Small intestine (tissue), 16 donors: ENCODE data around the gene OR2M5. TPM values are rescaled to one million over a fixed set of nuclear protein-coding genes. Genes with fewer than 3 reads are reported as not detected.

ENCODE experiments used
- DNase-seq, 2 donors: peaks; one replicate each; pipeline versions ENCODE4 v3.0.0 to v3.0.0-alpha.2; 2013
- FAIRE-seq: peaks from 2 replicates; lab custom pipeline; 2012; peaks lifted over from hg19 to GRCh38; lab: Jason Lieb, UNC
- H3K27ac ChIP-seq, 3 donors: one replicate each; pipeline ENCODE4 v1.5.1; 2013; ENCODE audit warnings: low read length in 2 of 3, mild to moderate bottlenecking in 2 of 3, control low read depth in 1 of 3, inconsistent platforms in 1 of 3, low read depth in 1 of 3, moderate library complexity in 1 of 3
- H3K27me3 ChIP-seq, 3 donors: one replicate each; pipeline ENCODE4 v1.6.1; 2013; ENCODE audit warnings: low read length in 3 of 3, inconsistent platforms in 1 of 3; ENCODE audit not compliant: control insufficient read depth in 3 of 3, insufficient read depth in 3 of 3
- H3K36me3 ChIP-seq, 3 donors: one replicate each; pipeline ENCODE4 v1.6.1; 2013; ENCODE audit warnings: low read length in 3 of 3, inconsistent platforms in 1 of 3, low read depth in 1 of 3, mild to moderate bottlenecking in 1 of 3, moderate library complexity in 1 of 3; ENCODE audit not compliant: control insufficient read depth in 3 of 3, insufficient read depth in 2 of 3
- H3K4me1 ChIP-seq, 3 donors: one replicate each; pipeline ENCODE4 v1.6.1; 2013; ENCODE audit warnings: low read length in 2 of 3, inconsistent platforms in 1 of 3, low read depth in 1 of 3, mild to moderate bottlenecking in 1 of 3, moderate library complexity in 1 of 3; ENCODE audit not compliant: control insufficient read depth in 3 of 3, insufficient read depth in 2 of 3
- H3K4me3 ChIP-seq, 3 donors: one replicate each; pipeline ENCODE4 v1.5.1; 2013; ENCODE audit warnings: low read length in 3 of 3, control low read depth in 1 of 3, inconsistent platforms in 1 of 3, low read depth in 1 of 3, mild to moderate bottlenecking in 1 of 3, moderate library complexity in 1 of 3
- H3K9me3 ChIP-seq, 2 donors: one replicate each; pipeline ENCODE4 v1.6.1; 2013; ENCODE audit warnings: low read depth in 1 of 2, low read length in 1 of 2; ENCODE audit not compliant: control insufficient read depth in 2 of 2, insufficient read depth in 1 of 2
- WGBS, 3 donors: extraction: QIAGEN DNeasy Blood & Tissue Kit; methylation state at CpG; one replicate each; pipeline ENCODE4 v1.1.7; 2013; 5-methylcytosine and 5-hydroxymethylcytosine counted together
- long read RNA-seq, 10 donors: transcript quantifications; one replicate each; lab custom pipeline, GENCODE V29; 2026
- polyA plus RNA-seq, 4 donors: library from polyadenylated mRNA; stranded (reverse) in 3 of 4; unstranded in 1 of 4; fragments of 200-250 nt in 3 of 4; fragments of 120-200 nt in 1 of 4; gene quantifications; one replicate each; pipeline versions ENCODE4 v1.2.1 to v1.2.3, GENCODE V29; 2013
- donor health status: healthy with polysubstance abuse.
- donor health status: control.
- donor health status: control.
- donor health status: Bipolar disorder and iron deficiency.
- donor health status: healthy.

The OR2M5 gene, protein sequence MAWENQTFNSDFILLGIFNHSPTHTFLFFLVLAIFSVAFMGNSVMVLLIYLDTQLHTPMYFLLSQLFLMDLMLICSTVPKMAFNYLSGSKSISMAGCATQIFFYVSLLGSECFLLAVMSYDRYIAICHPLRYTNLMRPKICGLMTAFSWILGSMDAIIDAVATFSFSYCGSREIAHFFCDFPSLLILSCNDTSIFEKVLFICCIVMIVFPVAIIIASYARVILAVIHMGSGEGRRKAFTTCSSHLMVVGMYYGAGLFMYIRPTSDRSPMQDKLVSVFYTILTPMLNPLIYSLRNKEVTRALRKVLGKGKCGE
- not detected for polyA plus RNA-seq
- long read RNA-seq, donor 1: 0 reads
- long read RNA-seq, donor 2: 0 reads
- long read RNA-seq, donor 3: 0 reads
- long read RNA-seq, donor 4: 0 reads
- long read RNA-seq, donor 5: 0 reads
- long read RNA-seq, donor 6: 0 reads
- long read RNA-seq, donor 7: 0 reads
- long read RNA-seq, donor 8: 0 reads
- long read RNA-seq, donor 9: 0 reads
- long read RNA-seq, donor 10: 0 reads

DNA sequence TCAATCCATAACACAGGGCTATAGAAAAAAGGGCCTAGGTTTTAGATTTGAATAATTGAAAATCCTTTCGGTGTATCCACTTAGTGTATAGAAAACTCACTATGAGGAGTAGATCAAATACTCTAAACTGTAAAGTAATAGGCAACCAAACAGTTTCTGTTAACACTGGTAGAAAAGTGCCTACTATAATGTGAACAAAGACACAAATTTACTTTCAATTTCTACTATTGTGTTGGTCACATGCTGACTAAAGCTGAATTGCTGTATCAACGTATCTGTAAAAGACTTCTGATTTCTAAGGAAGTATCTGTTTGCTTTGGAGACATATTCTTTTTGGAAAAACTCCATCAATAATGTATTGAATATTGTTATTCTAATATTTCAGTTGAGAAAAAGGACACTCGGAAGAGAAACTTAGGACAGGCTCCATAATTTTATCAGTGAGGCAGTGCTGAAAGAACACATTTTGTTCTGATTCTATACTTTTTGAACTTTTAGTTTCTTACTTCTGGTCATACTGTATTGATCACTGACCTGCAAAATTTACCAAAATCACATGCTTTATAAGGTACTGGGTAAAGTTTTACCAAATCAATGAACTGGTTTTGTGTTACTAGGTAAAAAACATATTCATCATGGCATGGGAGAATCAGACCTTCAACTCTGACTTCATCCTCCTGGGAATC is at the start of gene OR2M5:
Gene OR2M5, plus strand, starts transcription at position 636 of the 686 bp plus-strand sequence. Its CDS starts 0 bp downstream, at position 636.
- no peak within 1 kb of the TSS for H3K27ac ChIP-seq
- H3K9me3 ChIP-seq: peaks cover 0 to under 1% of the 10 kb centered on the region in 2 donors
- FAIRE-seq (no peak), DNase-seq (no peak)
- H3K4me1 ChIP-seq: no peaks in the 10 kb centered on the region
- no peaks in the 10 kb centered on the region for H3K27me3 ChIP-seq
- 85 to 87% (median 86%) methylated on average over 3 of the region's 3 CpGs for WGBS, 3 donors
- no peaks in the 10 kb centered on the region for H3K36me3 ChIP-seq
- no peak within 1 kb of the TSS for H3K4me3 ChIP-seq

DNA sequence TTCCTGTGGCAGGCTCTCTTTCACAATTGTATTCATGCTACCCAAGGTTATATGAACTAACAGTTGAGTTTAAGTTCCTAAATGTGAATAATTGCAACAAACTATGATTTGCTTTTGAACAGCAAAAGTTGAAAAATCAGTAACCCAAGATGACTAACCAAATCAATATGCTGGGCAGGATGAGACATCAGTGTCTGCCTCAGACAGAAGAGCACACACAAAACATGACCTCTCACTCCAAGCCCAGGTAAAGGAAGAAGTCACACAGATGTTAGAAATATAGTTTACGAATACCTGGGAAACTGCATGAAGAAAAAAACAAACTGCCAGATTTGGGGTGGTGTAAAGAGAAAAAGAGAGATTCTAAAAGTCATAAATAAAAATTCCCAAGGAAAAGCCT is 46.4 kb upstream of the OR2M5 start:
- no peaks in the 10 kb centered on the region for H3K36me3 ChIP-seq
- no peak overlapping the region for H3K27ac ChIP-seq
- 79 to 88% (median 83%) methylated on average over 1 of the region's 1 CpG for WGBS, 3 donors
- no peaks in the 10 kb centered on the region for H3K4me1 ChIP-seq
- DNase-seq (no peak), FAIRE-seq (no peak)
- no peak overlapping the region for H3K4me3 ChIP-seq
- no peaks in the 10 kb centered on the region for H3K27me3 ChIP-seq
- H3K9me3 ChIP-seq: peaks cover 0 to 22% of the 10 kb centered on the region in 2 donors

DNA sequence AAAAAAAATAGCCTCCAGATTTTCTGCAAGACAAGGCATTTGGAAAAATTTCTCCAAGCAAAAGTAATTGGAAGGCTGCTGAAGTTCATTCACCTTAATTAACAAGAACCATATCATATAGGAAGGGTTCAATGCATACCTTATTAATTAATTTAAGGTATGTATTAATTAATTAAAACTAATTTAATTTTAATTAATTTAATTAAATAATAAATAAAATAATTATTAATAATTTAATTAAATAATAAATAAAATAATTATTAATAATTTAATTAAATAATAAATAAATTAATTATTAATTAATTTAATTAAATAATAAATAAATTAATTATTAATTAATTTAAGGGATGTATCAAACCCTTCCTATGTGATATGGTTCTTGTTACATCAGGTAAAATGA is 42.1 kb upstream of the OR2M5 start:
- H3K27me3 ChIP-seq: no peaks in the 10 kb centered on the region
- peaks cover 0 to 26% of the 10 kb centered on the region in 2 donors for H3K9me3 ChIP-seq
- DNase-seq (no peak), FAIRE-seq (peak; percentile 100)
- H3K4me1 ChIP-seq: no peaks in the 10 kb centered on the region
- no peak overlapping the region for H3K4me3 ChIP-seq
- no peaks in the 10 kb centered on the region for H3K36me3 ChIP-seq
- no peak overlapping the region for H3K27ac ChIP-seq

DNA sequence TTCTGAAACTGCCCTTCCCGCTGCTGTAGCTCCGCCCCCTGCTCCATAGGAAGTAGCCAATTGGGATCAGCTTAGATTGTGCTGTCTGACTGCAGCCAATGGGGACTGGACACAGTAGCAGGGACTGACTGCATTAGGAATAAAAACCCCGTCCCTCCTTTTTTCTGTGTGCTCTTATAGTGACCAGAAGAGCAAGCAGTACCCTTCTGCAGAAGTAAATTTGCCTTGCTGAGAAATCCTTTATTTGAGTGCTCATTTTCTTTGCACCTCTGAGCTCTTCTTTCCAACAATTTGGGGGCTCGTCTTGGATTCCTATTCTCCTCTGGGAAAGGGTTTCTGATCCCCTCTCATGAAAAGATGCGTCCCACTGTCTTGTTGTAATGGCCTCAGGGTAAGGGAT is 33.8 kb upstream of the OR2M5 start:
- FAIRE-seq (no peak), DNase-seq (no peak)
- no peaks in the 10 kb centered on the region for H3K36me3 ChIP-seq
- no peaks in the 10 kb centered on the region for H3K27me3 ChIP-seq
- H3K4me3 ChIP-seq: no peak overlapping the region
- no peaks in the 10 kb centered on the region for H3K4me1 ChIP-seq
- peaks cover 0 to 32% of the 10 kb centered on the region in 2 donors for H3K9me3 ChIP-seq
- WGBS, 3 donors: 65 to 82% (median 69%) methylated on average over 5 of the region's 5 CpGs
- no peak overlapping the region for H3K27ac ChIP-seq

DNA sequence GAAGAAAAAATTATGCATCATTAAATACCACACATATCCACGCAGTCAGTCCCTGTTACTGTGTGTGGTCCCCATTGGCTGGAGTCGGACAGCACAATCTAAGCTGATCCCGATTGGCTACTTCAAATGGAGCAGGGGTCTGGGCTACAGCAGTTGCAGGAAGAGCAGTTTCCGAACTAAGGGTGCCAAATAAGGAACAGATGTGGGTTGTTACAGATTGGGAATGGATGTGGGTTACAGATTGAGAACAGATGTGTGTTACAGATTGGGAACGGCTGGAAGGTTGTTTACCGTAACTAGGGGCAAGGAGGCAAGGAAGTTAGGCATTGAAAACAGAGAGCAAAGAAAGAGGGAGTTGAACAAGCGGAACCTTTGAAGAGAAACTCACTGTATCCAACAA is 30.1 kb upstream of the OR2M5 start:
- H3K4me1 ChIP-seq: no peaks in the 10 kb centered on the region
- H3K9me3 ChIP-seq: peaks cover 0 to 29% of the 10 kb centered on the region in 2 donors
- H3K4me3 ChIP-seq: no peak overlapping the region
- no peaks in the 10 kb centered on the region for H3K36me3 ChIP-seq
- no peak for FAIRE-seq
- WGBS, 3 donors: 82 to 87% (median 84%) methylated on average over 7 of the region's 7 CpGs
- H3K27me3 ChIP-seq: no peaks in the 10 kb centered on the region
- H3K27ac ChIP-seq: no peak overlapping the region
- no peak for DNase-seq

DNA sequence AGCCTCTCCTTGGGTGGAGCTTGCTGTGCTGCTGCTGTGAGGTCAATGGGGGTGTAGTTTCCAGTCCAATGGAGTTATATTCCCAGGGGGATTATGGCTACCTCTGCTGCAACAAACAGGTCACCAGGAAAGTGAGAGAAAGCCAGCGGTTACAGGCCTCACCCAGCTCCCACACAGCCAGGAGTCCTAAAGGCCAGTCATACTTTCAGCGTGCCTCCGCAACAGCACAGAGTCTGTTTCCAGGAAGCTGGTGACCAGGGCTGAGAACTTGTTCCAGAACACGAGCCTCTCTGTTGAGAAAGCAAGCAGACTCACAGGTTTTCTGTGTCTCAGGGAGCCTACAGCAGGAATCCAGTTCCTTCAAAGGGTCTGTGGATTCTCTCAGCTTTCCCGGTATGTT is 17.3 kb upstream of the OR2M5 start:
- Histone ChIP-seq H3K4me3 (no peak overlapping the region), H3K27me3 (no peaks in the 10 kb centered on the region), H3K9me3 (peaks cover 2 to 24% of the 10 kb centered on the region in 2 donors), H3K4me1 (no peaks in the 10 kb centered on the region), H3K36me3 (no peaks in the 10 kb centered on the region), H3K27ac (no peak overlapping the region)
- FAIRE-seq (no peak), DNase-seq (no peak)
- WGBS, 3 donors: 77 to 81% (median 79%) methylated on average over 5 of the region's 5 CpGs

DNA sequence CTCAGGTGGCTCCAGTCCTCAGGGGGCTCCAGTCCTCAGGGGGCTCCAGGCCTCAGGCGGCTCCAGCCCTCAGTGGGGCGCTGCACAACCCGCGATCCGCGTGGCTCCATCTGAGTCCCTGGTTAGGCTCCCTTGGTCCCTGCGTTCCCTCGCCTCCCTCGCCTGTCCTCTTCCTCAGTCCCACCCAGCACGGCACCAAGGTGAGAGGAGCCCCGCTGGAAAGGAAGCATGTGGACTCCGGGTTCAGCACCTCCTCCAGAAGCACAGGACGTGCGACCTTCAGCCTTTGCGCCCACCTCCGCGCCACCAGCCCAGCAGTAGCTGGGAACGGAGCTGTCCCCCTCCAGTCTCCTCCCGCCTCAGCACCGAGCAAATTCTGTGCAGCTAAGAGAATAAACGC is 8.1 kb upstream of the OR2M5 start:
- Histone ChIP-seq H3K27ac (no peak overlapping the region), H3K9me3 (peaks cover 0 to 11% of the 10 kb centered on the region in 2 donors), H3K4me3 (no peak overlapping the region), H3K36me3 (no peaks in the 10 kb centered on the region), H3K27me3 (no peaks in the 10 kb centered on the region), H3K4me1 (no peaks in the 10 kb centered on the region)
- no peak for FAIRE-seq
- WGBS, 3 donors: 73 to 79% (median 77%) methylated on average over 21 of the region's 21 CpGs
- no peak for DNase-seq

DNA sequence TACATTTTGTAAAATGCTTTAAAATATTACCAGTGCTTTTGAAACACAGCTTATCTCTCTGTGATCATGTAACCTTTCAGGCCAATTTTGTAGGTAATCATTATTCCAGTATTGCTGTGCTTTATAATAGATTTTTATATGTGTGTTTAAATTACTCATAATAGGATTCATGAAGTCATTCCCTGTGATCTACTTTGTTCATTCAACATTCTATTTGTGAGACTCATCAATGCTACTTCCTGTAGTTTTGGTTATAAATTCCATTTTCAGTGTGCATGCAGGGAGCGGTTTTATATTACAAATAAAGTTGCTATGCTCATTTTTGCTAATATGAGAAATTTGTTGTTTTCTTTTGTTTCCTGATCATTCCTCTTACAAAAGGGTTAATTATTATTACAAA is 4.1 kb upstream of the OR2M5 start:
- H3K4me3 ChIP-seq: no peak overlapping the region
- H3K27me3 ChIP-seq: no peaks in the 10 kb centered on the region
- FAIRE-seq (no peak), DNase-seq (no peak)
- H3K27ac ChIP-seq: no peak overlapping the region
- peaks cover 0 to 9% of the 10 kb centered on the region in 2 donors for H3K9me3 ChIP-seq
- no peaks in the 10 kb centered on the region for H3K4me1 ChIP-seq
- 71 to 83% (median 79%) methylated on average over 1 of the region's 1 CpG for WGBS, 3 donors
- no peaks in the 10 kb centered on the region for H3K36me3 ChIP-seq
